Activated T-cell treated with anti-CD3 and anti-CD28 coated beads, Interleukin-2, amount 50 U/mL, for 4 hours (primary cell): Measurements from ENCODE around the gene HAUS6. TPM values are rescaled to one million over a fixed set of nuclear protein-coding genes. Genes with fewer than 3 reads are reported as not detected.
"Not testable (repeated sequence)": the region's sequence is repeated elsewhere in the genome, so short reads cannot be mapped to it uniquely, and the experiment has no call there.

ENCODE experiments used
- ATAC-seq, 2 donors: fragments of 200-7000 bp; cut with Tn5 transposase; one replicate each; pipeline ENCODE4 v1.10.0; 2021
- DNase-seq: peaks from one replicate; pipeline ENCODE4 v3.0.0-alpha.2; 2020
- H3K27me3 Mint-ChIP-seq: one replicate; pipeline ENCODE4 v1.8.0; 2021; ENCODE audit warnings: low read depth, mixed read lengths
- H3K36me3 Mint-ChIP-seq: one replicate; pipeline ENCODE4 v1.8.0; 2022; ENCODE audit warnings: mixed read lengths; ENCODE audit not compliant: insufficient read depth
- H3K4me1 Mint-ChIP-seq: one replicate; pipeline ENCODE4 v1.8.0; 2021; ENCODE audit warnings: low read depth, mixed read lengths
- H3K4me3 Mint-ChIP-seq: one replicate; pipeline ENCODE4 v1.8.0; 2021; ENCODE audit warnings: mild to moderate bottlenecking, moderate library complexity, mixed read lengths
- H3K9me3 Mint-ChIP-seq: one replicate; pipeline ENCODE4 v1.8.0; 2021; ENCODE audit warnings: mixed read lengths
- total RNA-seq, 3 donors: library from RNA; stranded (reverse); gene quantifications; one replicate each; pipeline ENCODE4 v1.2.1, GENCODE V29; 2021

Gene HAUS6
- total RNA-seq, 3 donors from 2014 or later = 17.4 to 30.6 (median 30.0) TPM

DNA sequence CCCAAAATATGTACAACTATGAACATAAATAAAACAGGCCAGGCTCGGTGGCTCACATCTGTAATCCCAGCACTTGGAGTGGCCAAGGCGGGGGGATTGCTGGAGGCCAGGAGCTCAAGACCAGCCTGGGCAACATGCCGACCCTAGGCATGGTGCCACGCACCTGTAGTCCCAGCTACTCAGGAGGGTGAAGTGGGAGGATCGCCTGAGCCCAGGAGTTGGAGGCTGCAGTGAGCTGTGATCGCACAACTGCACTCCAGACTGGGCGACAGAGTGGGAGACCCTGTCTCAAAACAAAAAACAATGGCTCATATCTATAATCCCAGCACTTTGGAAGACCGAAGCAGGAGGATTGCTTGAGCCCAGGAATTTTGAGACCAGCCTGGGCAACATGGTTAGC lies 1.5 kb downstream of the HAUS6 start:
- Mint-ChIP-seq H3K9me3 (no peaks in the 10 kb centered on the region), H3K4me3 (peak overlapping the region; percentile 98), H3K4me1 (peaks cover 36% of the 10 kb centered on the region), H3K27me3 (no peaks in the 10 kb centered on the region), H3K36me3 (peaks cover 8% of the 10 kb centered on the region)
- ATAC-seq = no peak
- no peak for DNase-seq

DNA sequence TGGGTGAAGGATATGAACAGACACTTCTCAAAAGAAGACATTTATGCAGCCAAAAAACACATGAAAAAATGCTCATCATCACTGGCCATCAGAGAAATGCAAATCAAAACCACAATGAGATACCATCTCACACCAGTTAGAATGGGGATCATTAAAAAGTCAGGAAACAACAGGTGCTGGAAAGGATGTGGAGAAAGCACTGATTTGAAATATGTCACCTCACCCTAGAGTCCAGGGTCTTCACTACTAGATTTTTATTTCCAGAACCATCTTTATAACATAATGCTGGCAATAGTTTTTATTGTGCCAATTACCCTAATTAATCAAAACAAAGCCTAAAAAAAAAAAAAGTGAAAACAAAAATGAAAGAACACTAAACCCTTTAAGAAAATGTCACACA lies 5.3 kb downstream of the HAUS6 start:
- DNase-seq, H3K4me3 Mint-ChIP-seq, H3K27me3 Mint-ChIP-seq, H3K9me3 Mint-ChIP-seq, ATAC-seq: not testable (repeated sequence)
- H3K36me3 Mint-ChIP-seq = peaks cover 23% of the 10 kb centered on the region
- H3K4me1 Mint-ChIP-seq = peaks cover 36% of the 10 kb centered on the region

DNA sequence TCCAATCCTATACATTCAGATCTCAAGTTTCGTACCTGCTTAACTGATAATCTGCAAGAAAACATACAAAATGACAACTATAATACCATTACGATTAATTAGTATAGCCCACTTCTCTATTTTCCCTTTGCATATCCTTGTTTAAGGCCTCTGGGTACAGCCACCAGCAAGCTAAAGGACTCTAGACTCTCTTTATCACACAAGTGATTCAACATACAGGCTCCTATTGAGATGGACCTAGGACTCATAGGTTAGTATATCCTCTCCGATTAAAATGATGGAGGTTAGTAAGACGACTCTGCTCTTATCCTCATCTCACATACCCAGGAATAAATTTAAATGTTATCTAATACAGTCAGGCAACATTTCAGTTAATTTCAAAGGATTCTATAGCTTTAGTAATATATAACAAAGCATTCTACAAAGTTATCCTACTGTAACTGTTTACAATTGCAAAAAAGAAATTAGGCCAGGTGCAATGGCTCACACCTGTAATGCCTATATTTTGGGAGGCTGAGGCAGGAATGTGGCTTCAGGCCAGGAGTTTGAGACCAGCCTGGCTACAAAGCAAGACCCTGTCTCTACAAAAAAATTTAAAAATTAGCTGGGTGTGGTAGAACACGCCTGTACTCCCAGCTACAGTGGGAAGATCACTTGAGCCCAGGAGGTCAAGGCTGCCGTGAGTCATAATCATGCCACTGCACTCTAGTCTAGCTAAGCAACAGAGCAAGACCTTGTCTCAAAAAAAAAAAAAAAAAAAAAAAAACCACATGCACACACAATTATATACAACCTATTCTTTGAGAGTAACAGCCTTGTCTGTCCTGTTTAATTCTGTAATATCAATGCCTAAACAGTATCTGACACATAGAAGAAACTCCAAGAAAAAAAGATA lies 15.4 kb downstream of the HAUS6 start:
- ATAC-seq (no peak), DNase-seq (no peak)
- Mint-ChIP-seq H3K36me3 (peaks cover 9% of the 10 kb centered on the region), H3K4me1 (peaks cover 2% of the 10 kb centered on the region), H3K9me3 (no peaks in the 10 kb centered on the region), H3K27me3 (no peaks in the 10 kb centered on the region), H3K4me3 (no peak overlapping the region)

DNA sequence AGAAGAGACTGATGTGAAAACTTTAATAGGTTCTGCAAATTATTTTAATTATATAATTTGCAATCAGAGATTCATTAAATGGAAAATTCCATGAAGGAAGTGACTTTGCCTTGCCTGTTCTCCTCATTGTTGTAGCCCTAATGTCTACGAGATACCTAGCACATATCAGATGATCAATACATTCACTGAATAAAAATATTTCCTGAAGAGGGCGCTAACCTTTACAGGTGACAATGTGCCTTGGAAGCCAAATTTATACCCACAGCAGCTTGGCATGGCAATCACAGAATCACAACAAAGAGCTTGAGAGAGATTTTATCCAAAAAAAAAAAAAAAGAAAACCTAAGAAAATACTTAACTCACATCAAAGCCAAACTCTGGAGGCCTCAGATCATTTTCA lies 17.4 kb downstream of the HAUS6 start:
- Mint-ChIP-seq H3K36me3 (peaks cover 14% of the 10 kb centered on the region), H3K27me3 (no peaks in the 10 kb centered on the region), H3K4me3 (no peak overlapping the region), H3K9me3 (no peaks in the 10 kb centered on the region), H3K4me1 (peaks cover 2% of the 10 kb centered on the region)
- ATAC-seq (peak in 1 of 2 donors; percentile 48), DNase-seq (no peak)

DNA sequence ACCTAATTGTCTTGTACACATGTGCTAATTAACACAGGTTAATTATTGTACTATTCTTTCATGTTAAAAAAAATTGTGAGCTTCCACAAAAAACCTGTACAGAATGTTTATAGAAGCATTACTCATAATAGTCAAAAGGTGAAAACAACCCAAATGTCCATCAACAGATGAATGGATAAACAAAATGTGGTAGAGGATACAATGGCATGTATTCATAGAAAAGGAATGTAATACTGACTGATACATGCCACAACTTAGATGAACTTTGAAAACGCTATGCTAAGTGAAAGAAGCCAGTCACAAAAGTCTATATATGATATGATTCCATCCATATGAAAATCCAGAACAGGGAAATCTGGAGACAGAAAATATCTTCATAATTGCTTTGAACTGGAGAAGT lies 27.9 kb downstream of the HAUS6 start:
- Mint-ChIP-seq H3K4me1 (peaks cover 2% of the 10 kb centered on the region), H3K4me3 (no peak overlapping the region), H3K9me3 (no peaks in the 10 kb centered on the region), H3K36me3 (peaks cover 41% of the 10 kb centered on the region), H3K27me3 (no peaks in the 10 kb centered on the region)
- no peak for DNase-seq
- ATAC-seq = no peak

DNA sequence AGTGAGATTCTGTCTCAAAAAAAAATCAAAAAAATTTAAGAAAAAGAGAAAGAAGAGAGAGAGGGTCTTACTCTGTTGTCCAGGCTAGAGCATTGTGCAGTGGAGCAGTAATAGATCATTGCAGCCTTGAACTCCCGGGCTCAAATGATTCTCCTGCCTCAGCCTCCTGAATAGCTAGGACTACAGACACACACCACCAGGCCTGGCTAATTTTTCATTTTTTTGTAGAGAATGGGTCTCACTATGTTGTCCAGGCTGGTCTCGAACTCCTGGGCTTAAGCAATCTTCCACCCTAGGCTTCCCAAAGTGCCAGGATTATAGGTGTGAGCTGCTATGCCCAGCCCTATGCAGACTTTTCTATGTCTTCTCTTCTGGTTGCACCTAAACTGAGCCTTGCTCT lies 28.5 kb downstream of the HAUS6 start:
- ATAC-seq (no peak), DNase-seq (no peak)
- Mint-ChIP-seq H3K36me3 (peaks cover 42% of the 10 kb centered on the region), H3K27me3 (no peaks in the 10 kb centered on the region), H3K4me3 (no peak overlapping the region), H3K9me3 (no peaks in the 10 kb centered on the region), H3K4me1 (peaks cover 2% of the 10 kb centered on the region)

DNA sequence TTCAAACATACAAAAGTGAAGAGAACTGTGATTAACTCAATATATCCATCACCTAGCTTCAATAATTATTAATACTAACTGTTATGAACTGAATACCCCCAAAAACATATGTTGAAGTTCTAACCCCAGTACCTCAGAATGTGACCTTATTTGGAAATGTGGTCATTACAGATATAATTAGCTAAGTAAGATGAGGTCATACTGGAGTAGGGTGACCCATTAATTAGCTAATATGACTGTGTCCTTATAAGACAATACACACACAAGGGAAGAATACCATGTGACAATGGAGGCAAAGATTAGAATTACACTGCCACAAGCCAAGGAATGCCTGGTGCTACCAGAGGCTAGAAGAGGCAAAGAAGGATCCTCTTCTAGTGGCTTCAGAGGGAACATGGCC lies 45.7 kb downstream of the HAUS6 start:
- DNase-seq (no peak), ATAC-seq (no peak)
- Mint-ChIP-seq H3K9me3 (no peaks in the 10 kb centered on the region), H3K27me3 (no peaks in the 10 kb centered on the region), H3K4me1 (peaks cover 12% of the 10 kb centered on the region), H3K36me3 (peaks cover 52% of the 10 kb centered on the region), H3K4me3 (no peak overlapping the region)

DNA sequence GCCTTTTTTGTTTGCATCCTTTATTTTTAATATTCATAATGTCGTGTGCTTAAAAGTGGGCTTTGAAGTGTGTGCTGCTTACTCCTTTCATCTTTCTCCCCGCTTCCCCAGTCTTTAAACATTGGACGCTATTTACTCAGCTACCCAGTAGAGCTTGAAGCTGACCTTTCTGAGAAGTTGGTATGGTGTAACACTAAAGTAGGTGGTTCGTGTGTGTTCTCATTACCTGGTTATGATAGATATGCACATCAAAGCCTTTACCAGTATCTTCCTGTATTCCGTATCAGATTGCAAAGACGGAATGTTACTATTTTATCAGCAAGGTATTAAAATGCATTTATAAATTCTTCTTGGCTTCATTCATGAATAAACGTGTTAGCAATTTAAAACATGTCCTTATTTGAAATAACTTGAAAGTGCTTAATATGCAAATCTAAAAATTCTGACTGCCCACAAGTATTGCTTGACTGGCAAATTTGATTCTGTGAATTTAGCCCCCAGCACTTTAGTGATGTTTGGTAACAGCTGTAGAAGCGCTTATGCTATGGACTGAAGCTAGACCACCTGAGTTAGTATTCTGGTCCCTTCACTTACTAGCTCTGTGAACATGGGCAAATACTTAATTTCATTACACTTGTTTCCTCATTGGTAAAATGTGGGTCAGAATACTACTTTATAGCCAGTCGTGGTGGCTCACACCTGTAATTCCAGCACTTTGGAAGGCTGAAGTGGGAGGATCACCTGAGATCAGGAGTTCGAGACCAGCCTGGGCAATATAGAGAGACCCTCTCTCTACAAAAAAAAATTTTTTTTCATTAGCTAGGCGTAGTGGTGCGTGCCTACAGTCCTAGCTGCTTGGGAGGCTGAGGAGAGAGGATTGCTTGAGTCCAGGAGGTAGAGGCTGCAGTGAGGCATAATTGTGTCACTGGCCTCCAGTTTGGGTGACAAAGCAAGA lies 51.8 kb downstream of the HAUS6 start:
- Mint-ChIP-seq H3K36me3 (peaks cover 21% of the 10 kb centered on the region), H3K4me1 (peaks cover 45% of the 10 kb centered on the region), H3K27me3 (no peaks in the 10 kb centered on the region), H3K9me3 (no peaks in the 10 kb centered on the region), H3K4me3 (peak overlapping the region; percentile 94)
- DNase-seq = no peak
- ATAC-seq = no peak

DNA sequence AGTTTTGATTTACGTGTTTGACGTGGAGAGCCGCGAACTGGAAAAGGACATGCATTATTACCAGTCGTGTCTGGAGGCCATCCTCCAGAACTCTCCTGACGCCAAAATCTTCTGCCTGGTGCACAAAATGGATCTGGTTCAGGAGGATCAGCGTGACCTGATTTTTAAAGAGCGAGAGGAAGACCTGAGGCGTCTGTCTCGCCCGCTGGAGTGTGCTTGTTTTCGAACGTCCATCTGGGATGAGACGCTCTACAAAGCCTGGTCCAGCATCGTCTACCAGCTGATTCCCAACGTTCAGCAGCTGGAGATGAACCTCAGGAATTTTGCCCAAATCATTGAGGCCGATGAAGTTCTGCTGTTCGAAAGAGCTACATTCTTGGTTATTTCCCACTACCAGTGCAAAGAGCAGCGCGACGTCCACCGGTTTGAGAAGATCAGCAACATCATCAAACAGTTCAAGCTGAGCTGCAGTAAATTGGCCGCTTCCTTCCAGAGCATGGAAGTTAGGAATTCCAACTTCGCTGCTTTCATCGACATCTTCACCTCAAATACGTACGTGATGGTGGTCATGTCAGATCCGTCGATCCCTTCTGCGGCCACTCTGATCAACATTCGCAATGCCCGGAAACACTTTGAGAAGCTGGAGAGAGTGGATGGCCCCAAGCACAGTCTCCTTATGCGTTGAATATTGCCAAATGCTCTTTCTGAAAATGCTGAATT lies 52.6 kb downstream of the HAUS6 start:
- ATAC-seq = peak in 1 of 2 donors; percentile 1
- Mint-ChIP-seq H3K4me1 (peaks cover 45% of the 10 kb centered on the region), H3K4me3 (peak overlapping the region; percentile 94), H3K36me3 (peaks cover 19% of the 10 kb centered on the region), H3K9me3 (no peaks in the 10 kb centered on the region), H3K27me3 (no peaks in the 10 kb centered on the region)
- DNase-seq = no peak

DNA sequence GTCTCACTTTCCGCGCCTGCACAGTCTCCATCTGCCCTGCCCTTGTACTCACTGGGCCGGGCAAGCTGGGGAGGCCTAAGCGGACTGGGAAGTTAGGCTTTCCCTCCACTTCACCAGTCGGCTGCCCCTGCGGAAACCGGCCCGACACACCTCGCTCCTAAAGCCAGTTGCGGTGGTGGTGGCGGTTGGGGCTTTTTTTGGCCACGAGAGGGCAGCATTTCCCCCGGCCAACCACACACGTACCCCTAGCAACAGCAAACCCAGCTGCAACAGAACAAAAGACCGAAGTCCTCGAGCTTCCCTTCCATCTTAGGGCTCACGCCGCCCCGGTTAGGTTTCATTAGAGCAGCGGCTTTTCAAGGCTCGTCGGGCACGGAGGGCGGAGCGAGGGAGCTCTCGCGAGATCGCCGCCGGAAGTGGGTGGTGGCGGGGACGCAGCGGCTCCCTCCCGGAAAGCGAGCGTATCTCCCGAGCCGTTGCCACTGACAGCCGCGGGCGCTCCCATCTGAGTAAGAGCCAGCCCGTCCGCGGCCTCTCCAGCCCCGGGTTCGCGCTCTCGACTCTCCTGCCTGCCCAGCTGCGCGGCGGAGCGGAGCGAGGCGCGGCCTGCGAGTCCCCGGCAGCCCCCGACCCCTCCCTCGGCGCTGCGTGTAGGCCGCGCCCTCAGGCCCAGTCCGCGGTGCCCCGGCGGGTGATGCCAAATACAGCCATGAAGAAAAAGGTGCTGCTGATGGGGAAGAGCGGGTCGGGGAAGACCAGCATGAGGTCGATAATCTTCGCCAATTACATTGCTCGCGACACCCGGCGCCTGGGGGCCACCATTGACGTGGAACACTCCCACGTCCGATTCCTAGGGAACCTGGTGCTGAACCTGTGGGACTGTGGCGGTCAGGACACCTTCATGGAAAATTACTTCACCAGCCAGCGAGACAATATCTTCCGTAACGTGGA lies 53.5 kb downstream of the HAUS6 start, which contains the start of gene RRAGA:
Gene RRAGA, plus strand, starts transcription at position 462 of the 951 bp plus-strand sequence. Its CDS starts 233 bp downstream, at position 695.
- ATAC-seq (peak; percentile 93 to 94), DNase-seq (peak; percentile 93)
- H3K27me3 Mint-ChIP-seq = no peaks in the 10 kb centered on the region
- no peaks in the 10 kb centered on the region for H3K9me3 Mint-ChIP-seq
- peaks cover 45% of the 10 kb centered on the region for H3K4me1 Mint-ChIP-seq
- H3K4me3 Mint-ChIP-seq = peak within 1 kb of the TSS; percentile 94
- H3K36me3 Mint-ChIP-seq = peaks cover 19% of the 10 kb centered on the region

DNA sequence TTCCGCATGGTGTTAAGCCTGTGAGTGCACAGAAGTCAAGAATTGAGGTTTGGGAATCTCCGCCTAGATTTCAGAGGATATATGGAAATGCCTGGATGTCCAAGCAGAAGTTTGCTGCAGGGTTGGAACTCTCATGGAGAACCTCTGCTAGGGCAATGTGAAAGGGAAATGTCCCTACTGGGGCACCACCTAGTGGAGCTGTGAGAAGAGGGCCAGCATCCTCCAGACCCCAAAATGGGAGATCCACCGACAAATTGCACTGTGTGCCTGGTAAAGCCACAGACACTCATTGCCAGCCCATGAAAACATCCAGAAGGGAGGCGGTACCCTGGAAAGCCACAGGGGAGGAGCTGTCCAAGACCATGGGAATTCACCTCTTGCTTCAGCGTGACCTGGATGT lies 66.1 kb downstream of the HAUS6 start:
- H3K9me3 Mint-ChIP-seq = no peaks in the 10 kb centered on the region

DNA sequence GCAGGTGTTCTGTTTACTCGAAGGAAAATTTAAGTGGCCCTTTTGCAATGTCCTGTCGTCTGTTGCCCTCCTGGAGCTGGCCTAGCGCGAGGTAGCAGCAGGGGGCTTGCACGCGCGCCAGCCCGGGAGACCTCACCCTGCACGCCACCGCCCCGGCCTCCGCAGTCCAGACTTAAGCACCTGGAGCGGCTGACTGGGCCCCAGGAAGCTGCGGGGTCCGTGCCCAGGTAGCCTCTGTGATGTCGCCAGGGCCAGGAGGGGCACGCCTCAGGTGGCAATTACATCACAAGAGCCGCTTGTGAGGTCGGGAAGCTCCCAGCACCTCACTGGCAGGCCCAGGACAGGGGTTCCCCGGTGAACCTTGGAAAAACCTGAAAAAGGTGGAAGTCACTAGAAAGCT lies 69.7 kb downstream of the HAUS6 start, which contains the start of gene SAXO1:
Gene SAXO1, minus strand, starts transcription at position 195 of the 400 bp plus-strand sequence. CDS start 301 bp downstream, outside the sequence.
- Mint-ChIP-seq H3K36me3 (no peaks in the 10 kb centered on the region), H3K4me3 (no peak within 1 kb of the TSS), H3K4me1 (no peaks in the 10 kb centered on the region), H3K9me3 (no peaks in the 10 kb centered on the region), H3K27me3 (peaks cover 2% of the 10 kb centered on the region)
- DNase-seq = no peak
- no peak for ATAC-seq

More for the DNA sequence above, 66.1 kb downstream of the HAUS6 start:
- H3K4me3 Mint-ChIP-seq = no peak overlapping the region
- no peaks in the 10 kb centered on the region for H3K4me1 Mint-ChIP-seq
- ATAC-seq (no peak), DNase-seq (no peak)
- no peaks in the 10 kb centered on the region for H3K27me3 Mint-ChIP-seq
- no peaks in the 10 kb centered on the region for H3K36me3 Mint-ChIP-seq

DNA sequence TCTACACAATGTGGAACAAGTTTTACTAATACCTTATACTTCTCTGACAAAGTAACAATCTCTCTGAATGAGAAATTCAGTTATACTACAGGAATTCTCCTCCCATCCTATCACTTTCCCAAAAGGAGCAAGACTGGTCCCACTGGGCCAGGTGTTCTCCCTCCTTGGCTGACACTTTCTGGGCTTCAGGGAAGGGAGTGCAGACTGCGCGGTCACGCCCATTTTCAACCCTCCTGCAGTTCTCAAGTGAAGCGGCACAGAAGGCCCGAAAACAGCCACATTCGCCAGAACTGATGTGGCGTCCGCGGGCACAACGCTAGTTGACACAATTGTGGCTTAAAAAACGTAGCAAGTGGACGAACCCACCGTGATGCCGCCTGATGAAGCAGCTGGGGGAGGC lies 70.3 kb downstream of the HAUS6 start:
- Mint-ChIP-seq H3K9me3 (no peaks in the 10 kb centered on the region), H3K27me3 (peaks cover 2% of the 10 kb centered on the region), H3K36me3 (no peaks in the 10 kb centered on the region), H3K4me1 (no peaks in the 10 kb centered on the region), H3K4me3 (no peak overlapping the region)
- no peak for ATAC-seq
- no peak for DNase-seq
